GM10248 (cell line): ENCODE measurements around the gene ZFYVE26.

Source experiments
- CTCF ChIA-PET: fragments of 300-600 bp; sonication (Branson Sonifier 250); formaldehyde crosslinking; extraction: SDS; loops from one replicate; lab custom pipeline; 2021; ENCODE audit warnings: antibody characterized with exemption; lab: Yijun Ruan, JAX
- POLR2A ChIA-PET: fragments of 350-650 bp; sonication (Branson Sonifier 250); formaldehyde crosslinking; extraction: SDS; loops from one replicate; lab custom pipeline; 2020; ENCODE audit warnings: antibody characterized with exemption; lab: Yijun Ruan, JAX
- DNase-seq: peaks from one replicate; pipeline ENCODE4 v3.0.0; 2012; ENCODE audit errors: extremely low spot score
- TF ChIP-seq, protein P1 (sequence below): IDR thresholded peaks from 2 replicates; pipeline ENCODE4 v1.5.1; 2012; ENCODE audit warnings: mild to moderate bottlenecking, low read depth; ENCODE audit errors: extremely low read depth, missing control alignments, control extremely low read depth

Gene ZFYVE26

DNA sequence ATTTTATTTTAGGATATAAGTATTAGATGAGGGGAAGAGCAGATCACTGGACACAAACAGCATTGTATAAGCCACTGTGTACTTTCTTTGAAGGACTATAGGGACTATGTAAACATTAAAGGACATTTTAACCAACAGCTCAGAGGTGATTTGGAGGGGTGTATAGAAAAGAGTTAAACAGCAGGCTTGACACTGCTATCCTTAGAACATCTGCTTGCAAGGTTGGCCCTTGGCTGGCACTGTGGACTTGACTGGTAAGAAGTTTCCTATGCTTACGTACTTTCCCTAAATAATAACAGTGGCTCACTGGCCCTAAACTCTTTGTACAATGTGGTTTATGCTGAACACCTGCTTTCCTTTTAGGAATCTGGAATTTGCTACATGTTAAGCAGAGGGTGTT is 28.7 kb downstream of the ZFYVE26 start:
- DNase-seq = no peak
- TF ChIP-seq, protein P1, sequence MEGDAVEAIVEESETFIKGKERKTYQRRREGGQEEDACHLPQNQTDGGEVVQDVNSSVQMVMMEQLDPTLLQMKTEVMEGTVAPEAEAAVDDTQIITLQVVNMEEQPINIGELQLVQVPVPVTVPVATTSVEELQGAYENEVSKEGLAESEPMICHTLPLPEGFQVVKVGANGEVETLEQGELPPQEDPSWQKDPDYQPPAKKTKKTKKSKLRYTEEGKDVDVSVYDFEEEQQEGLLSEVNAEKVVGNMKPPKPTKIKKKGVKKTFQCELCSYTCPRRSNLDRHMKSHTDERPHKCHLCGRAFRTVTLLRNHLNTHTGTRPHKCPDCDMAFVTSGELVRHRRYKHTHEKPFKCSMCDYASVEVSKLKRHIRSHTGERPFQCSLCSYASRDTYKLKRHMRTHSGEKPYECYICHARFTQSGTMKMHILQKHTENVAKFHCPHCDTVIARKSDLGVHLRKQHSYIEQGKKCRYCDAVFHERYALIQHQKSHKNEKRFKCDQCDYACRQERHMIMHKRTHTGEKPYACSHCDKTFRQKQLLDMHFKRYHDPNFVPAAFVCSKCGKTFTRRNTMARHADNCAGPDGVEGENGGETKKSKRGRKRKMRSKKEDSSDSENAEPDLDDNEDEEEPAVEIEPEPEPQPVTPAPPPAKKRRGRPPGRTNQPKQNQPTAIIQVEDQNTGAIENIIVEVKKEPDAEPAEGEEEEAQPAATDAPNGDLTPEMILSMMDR = no peak
- POLR2A ChIA-PET = no interaction called here
- CTCF ChIA-PET = no interaction called here

- CTCF ChIA-PET = interaction anchor here (0.9 to 1.3 kb wide), 2 partner anchors 9 to 10 kb away, joined by 3 read pairs; no protein-coding TSS in a partner anchor
Measured at GRCh38 chr14:67785270-67786109, 30.9 kb downstream of the ZFYVE26 start.

DNA sequence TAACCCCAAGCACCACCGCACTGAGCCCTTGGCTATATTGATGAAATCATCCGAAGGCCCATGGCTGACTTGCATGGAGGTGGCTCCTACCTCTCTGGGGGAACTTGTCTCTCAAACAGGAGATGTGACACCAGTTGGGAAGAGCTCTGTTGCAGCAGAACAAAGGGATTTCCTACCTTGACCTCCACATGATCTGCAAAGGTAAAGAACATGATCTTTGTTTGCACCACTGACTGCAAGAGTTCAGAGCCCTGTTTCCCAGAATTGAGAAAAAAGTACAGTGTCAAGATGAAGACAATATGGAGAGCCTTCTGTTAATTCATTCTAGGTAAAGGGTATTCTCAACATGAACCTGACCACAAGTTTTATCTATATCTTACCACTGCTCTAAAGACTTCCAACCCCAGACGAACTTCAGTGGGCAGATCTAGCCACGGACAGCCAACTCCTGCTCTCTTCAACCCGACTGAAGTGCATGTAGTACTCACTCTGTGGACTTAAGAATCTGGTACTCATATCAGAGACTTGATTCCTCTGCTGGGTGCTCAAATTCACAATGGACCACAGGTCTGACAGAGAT is 32.1 kb downstream of the ZFYVE26 start:
- no peak for DNase-seq
- POLR2A ChIA-PET = no interaction called here
- TF ChIP-seq, protein P1 = no peak
- CTCF ChIA-PET = interaction anchor here (1.3 kb wide), 1 partner anchor 12 kb away, joined by 3 read pairs; no protein-coding TSS in a partner anchor

More at GRCh38 chr14:67785270-67786109, 30.9 kb downstream of the ZFYVE26 start:
- TF ChIP-seq, protein P1 = no peak
- POLR2A ChIA-PET = no interaction called here
- no peak for DNase-seq

DNA sequence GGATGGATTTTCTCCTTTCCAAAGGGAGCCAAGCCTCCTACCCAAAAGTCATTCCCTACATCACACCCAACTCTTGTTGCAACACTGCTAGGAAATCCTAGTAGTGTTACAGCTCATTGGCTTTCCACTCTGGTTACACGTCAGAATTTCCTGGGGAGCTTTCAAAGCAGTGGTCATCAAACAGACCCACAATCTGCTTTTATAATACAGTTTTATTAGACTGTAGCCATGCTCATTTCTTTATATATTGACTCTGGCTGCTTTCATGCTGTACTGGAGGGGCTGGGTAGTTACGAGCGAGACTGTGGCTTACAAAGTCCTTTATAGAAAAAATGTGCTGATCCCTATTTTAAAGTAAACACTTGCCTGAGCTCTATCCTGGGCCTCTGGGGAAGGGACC is 34.3 kb downstream of the ZFYVE26 start:
- CTCF ChIA-PET = interaction anchor here (1.4 kb wide), 1 partner anchor 13 kb away, joined by 7 read pairs; no protein-coding TSS in a partner anchor
- POLR2A ChIA-PET = no interaction called here
- TF ChIP-seq, protein P1 = no peak
- DNase-seq = no peak

DNA sequence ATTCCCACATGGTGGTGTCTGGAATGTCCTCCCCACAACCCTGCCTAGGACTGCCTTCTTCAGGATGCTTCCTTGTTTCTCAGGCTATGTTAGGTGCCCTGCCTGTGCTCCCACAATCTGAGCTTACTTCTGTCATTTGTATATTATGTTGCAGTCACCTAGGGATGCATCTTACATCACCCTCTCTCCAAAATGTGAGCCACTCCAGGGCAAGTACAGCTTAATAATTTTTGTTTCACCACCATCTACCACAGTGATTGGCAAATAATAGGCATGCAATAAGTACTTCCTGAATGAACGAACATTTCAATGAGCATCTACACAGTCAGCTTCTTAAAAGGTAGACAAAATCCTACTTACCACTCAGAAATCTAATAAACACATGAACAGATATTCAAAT is 37.6 kb downstream of the ZFYVE26 start:
- TF ChIP-seq, protein P1 = no peak
- no peak for DNase-seq
- ChIA-PET POLR2A (no interaction called here), CTCF (interaction anchor here (1.7 kb wide), 2 partner anchors 10 to 74 kb away, joined by 3 to 4 read pairs; no protein-coding TSS in a partner anchor)

DNA sequence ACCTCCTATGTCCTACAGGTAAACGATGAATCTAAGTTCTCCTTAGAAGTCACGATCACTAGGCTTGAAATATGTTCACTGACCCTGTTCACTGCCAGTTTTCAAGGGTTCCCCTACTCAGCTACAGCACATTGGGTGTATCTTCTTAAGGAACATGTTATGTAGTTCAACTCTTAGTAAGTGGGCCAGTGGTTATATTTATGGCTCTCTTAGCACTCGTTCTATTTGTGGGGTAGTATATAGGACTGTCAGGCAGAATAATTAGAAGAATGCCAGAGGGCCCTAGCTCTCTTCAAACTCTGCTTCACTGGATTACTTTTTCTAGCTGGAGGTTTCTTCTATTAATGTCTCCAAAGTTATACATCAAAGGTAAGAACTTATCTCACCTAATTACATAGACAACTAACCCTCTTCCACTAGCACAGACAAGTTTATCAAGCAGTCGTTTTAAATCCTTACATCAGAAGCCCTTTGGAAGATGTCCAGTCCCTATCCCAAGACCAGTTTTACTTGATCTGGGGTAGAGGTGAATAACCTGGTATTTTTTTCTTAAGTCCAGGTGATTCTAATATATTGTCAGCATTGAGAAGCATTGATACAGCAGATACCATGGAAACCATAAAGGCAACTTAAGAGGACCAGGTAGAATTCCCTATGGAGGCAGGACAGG is 39.6 kb downstream of the ZFYVE26 start:
- DNase-seq = no peak
- ChIA-PET CTCF (interaction anchor here (1.1 to 1.2 kb wide), 2 partner anchors 9 to 21 kb away, joined by 3 to 4 read pairs; no protein-coding TSS in a partner anchor), POLR2A (interaction anchor here (0.7 kb wide), 1 partner anchor 18 kb away, joined by 5 read pairs; no protein-coding TSS in a partner anchor)
- TF ChIP-seq, protein P1 = no peak
